ENCODE results near the gene CLK4. TPM values are rescaled to one million over a fixed set of nuclear protein-coding genes. Genes with fewer than 3 reads are reported as not detected.

The CLK4 gene
- total and polyA plus RNA-seq, 2 donors from 2014 or later, result 15.4 to 37.8 TPM

GRCh38 chr5:178664141-178664540 is 37.3 kb upstream of the CLK4 start:
- intact Hi-C loops (cut with DNase I), result no loop called here
- Histone ChIP-seq H3K27ac (ENCODE audit: low read depth in 2 of 2, low read length in 2 of 2) (no peak overlapping the region), H3K9ac (ENCODE audit: low read length in 3 of 3) (no peak overlapping the region), H3K4me1 (ENCODE audit: control insufficient read depth in 2 of 3, insufficient read depth in 2 of 3, low read depth in 1 of 3, low read length in 3 of 3) (no peaks in the 10 kb centered on the region), H3K9me3 (ENCODE audit: control insufficient read depth in 2 of 3, insufficient read depth in 1 of 3, low read length in 3 of 3) (no peaks in the 10 kb centered on the region), H3K27me3 (ENCODE audit: control insufficient read depth, insufficient read depth, low read length) (no peaks in the 10 kb centered on the region), H3K4me3 (ENCODE audit: low read length in 3 of 3) (no peak overlapping the region), H3K36me3 (ENCODE audit: control insufficient read depth in 2 of 3, insufficient read depth in 3 of 3, low read length in 3 of 3) (no peaks in the 10 kb centered on the region)
- FAIRE-seq (no peak), DNase-seq (no peak)
- no peak for TF ChIP-seq CTCF (IDR thresholded peaks at IDR 0.05; ENCODE audit: borderline replicate concordance, extremely low read depth, insufficient read depth)

GRCh38 chr5:178662541-178662860 is 35.7 kb upstream of the CLK4 start:
- FAIRE-seq, result no peak
- intact Hi-C loops (cut with DNase I), result no loop called here
- no peaks in the 10 kb centered on the region for H3K9me3 ChIP-seq (ENCODE audit: control insufficient read depth in 2 of 3, insufficient read depth in 1 of 3, low read length in 3 of 3)
- no peak overlapping the region for H3K9ac ChIP-seq (ENCODE audit: low read length in 3 of 3)
- DNase-seq, result no peak
- TF ChIP-seq CTCF (IDR thresholded peaks at IDR 0.05; ENCODE audit: borderline replicate concordance, extremely low read depth, insufficient read depth), result no peak
- no peak overlapping the region for H3K27ac ChIP-seq (ENCODE audit: low read depth in 2 of 2, low read length in 2 of 2)
- H3K36me3 ChIP-seq (ENCODE audit: control insufficient read depth in 2 of 3, insufficient read depth in 3 of 3, low read length in 3 of 3), result no peaks in the 10 kb centered on the region
- no peak overlapping the region for H3K4me3 ChIP-seq (ENCODE audit: low read length in 3 of 3)
- no peaks in the 10 kb centered on the region for H3K4me1 ChIP-seq (ENCODE audit: control insufficient read depth in 2 of 3, insufficient read depth in 2 of 3, low read depth in 1 of 3, low read length in 3 of 3)
- H3K27me3 ChIP-seq (ENCODE audit: control insufficient read depth, insufficient read depth, low read length), result no peaks in the 10 kb centered on the region

- Histone ChIP-seq H3K4me1 (ENCODE audit: control insufficient read depth in 2 of 3, insufficient read depth in 2 of 3, low read depth in 1 of 3, low read length in 3 of 3) (no peaks in the 10 kb centered on the region), H3K9ac (ENCODE audit: low read length in 3 of 3) (no peak overlapping the region), H3K36me3 (ENCODE audit: control insufficient read depth in 2 of 3, insufficient read depth in 3 of 3, low read length in 3 of 3) (no peaks in the 10 kb centered on the region), H3K4me3 (ENCODE audit: low read length in 3 of 3) (no peak overlapping the region), H3K27me3 (ENCODE audit: control insufficient read depth, insufficient read depth, low read length) (no peaks in the 10 kb centered on the region), H3K9me3 (ENCODE audit: control insufficient read depth in 2 of 3, insufficient read depth in 1 of 3, low read length in 3 of 3) (no peaks in the 10 kb centered on the region), H3K27ac (ENCODE audit: low read depth in 2 of 2, low read length in 2 of 2) (no peak overlapping the region)
- DNase-seq (no peak), FAIRE-seq (no peak)
- TF ChIP-seq CTCF (IDR thresholded peaks at IDR 0.05; ENCODE audit: borderline replicate concordance, extremely low read depth, insufficient read depth), result no peak
- intact Hi-C loops (cut with DNase I), result no loop called here
Observed at GRCh38 chr5:178661836-178662540, 35.1 kb upstream of the CLK4 start.

Measured in kidney (tissue), 14 donors.